HG02973 (cell line): ENCODE measurements around the gene FTCDNL1.

ENCODE experiments used
- ATAC-seq: cut with Tn5 transposase; IDR thresholded peaks from one replicate; pipeline ENCODE4 v1.9.1; 2021; ENCODE audit warnings: moderate library complexity; ENCODE audit not compliant: unreplicated experiment

The FTCDNL1 gene

GRCh38 chr2:199842631-199843395 lies 8.2 kb downstream of the FTCDNL1 start:
- no peak for ATAC-seq

GRCh38 chr2:199841409-199841808 lies 9.6 kb downstream of the FTCDNL1 start:
- no peak for ATAC-seq

GRCh38 chr2:199838399-199838798 lies 12.6 kb downstream of the FTCDNL1 start:
- no peak for ATAC-seq

- ATAC-seq: no peak
These were observed 14.0 kb downstream of the FTCDNL1 start for GRCh38 chr2:199836943-199837342.

GRCh38 chr2:199833525-199833924 lies 17.5 kb downstream of the FTCDNL1 start:
- no peak for ATAC-seq

- ATAC-seq: no peak
These were observed 20.5 kb downstream of the FTCDNL1 start for GRCh38 chr2:199830531-199830930.

- no peak for ATAC-seq
These were observed 21.4 kb downstream of the FTCDNL1 start for GRCh38 chr2:199829628-199830027.

- no peak for ATAC-seq
These were observed 31.2 kb downstream of the FTCDNL1 start for GRCh38 chr2:199819746-199820145.

GRCh38 chr2:199818754-199819153 lies 32.2 kb downstream of the FTCDNL1 start:
- ATAC-seq: no peak

GRCh38 chr2:199818026-199818425 lies 33.0 kb downstream of the FTCDNL1 start:
- ATAC-seq: no peak

GRCh38 chr2:199814817-199815211 lies 36.2 kb downstream of the FTCDNL1 start:
- ATAC-seq: no peak

GRCh38 chr2:199814101-199814816 lies 36.7 kb downstream of the FTCDNL1 start:
- ATAC-seq: no peak

- no peak for ATAC-seq
These were observed 38.5 kb downstream of the FTCDNL1 start for GRCh38 chr2:199812493-199812892.

GRCh38 chr2:199811346-199811745 lies 39.6 kb downstream of the FTCDNL1 start:
- no peak for ATAC-seq

- ATAC-seq: no peak
These were observed 40.4 kb downstream of the FTCDNL1 start for GRCh38 chr2:199810422-199811171.

- no peak for ATAC-seq
These were observed 43.0 kb downstream of the FTCDNL1 start for GRCh38 chr2:199807966-199808365.

GRCh38 chr2:199806179-199806578 lies 44.8 kb downstream of the FTCDNL1 start:
- no peak for ATAC-seq

GRCh38 chr2:199804831-199805230 lies 46.2 kb downstream of the FTCDNL1 start:
- ATAC-seq: no peak

GRCh38 chr2:199798831-199799580 lies 52.0 kb downstream of the FTCDNL1 start:
- no peak for ATAC-seq

- no peak for ATAC-seq
These were observed 53.3 kb downstream of the FTCDNL1 start for GRCh38 chr2:199797431-199798403.
